Left colon (tissue), 2 donors: Measurements from ENCODE around the gene CFAP92. TPM values are rescaled to one million over a fixed set of nuclear protein-coding genes. Genes with fewer than 3 reads are reported as not detected.
"Not testable (repeated sequence)": the region's sequence is repeated elsewhere in the genome, so short reads cannot be mapped to it uniquely, and the experiment has no call there.

Source experiments
- ATAC-seq: fragments of 200-7000 bp; cut with Tn5 transposase; one replicate; pipeline ENCODE4 v1.9.1; 2020; ENCODE audit warnings: mild to moderate bottlenecking, moderate library complexity
- DNase-seq, 2 donors: peaks; one replicate each; pipeline ENCODE4 v3.0.0-alpha.2; 2020
- intact Hi-C, 2 donors: fragments of 100-400 bp; cut with DNase I in 1 of 2; cut with micrococcal nuclease in 1 of 2; formaldehyde crosslinking; loops; one replicate each; pipeline versions ENCODE4 v1.11.2 to v1.14.0; 2022; cut with DNase I, micrococcal nuclease
- total RNA-seq, 2 donors: library from RNA; stranded (reverse); fragmentation: NEBNext Ultra II Directional; extraction: Animal tissue kit (Norgen Biotek cat#: 25700); gene quantifications; one replicate each; pipeline ENCODE4 v1.2.1, GENCODE V29; 2021
- donor health status: DM: no; HTN: no; CAD: no.
- donor health status: DM: yes; HTN: yes; CAD: no.

Gene CFAP92
- total RNA-seq, 2 donors from 2014 or later: 2.1 to 2.9 TPM

GRCh38 chr3:128965280-128965679 lies 28.6 kb downstream of the CFAP92 start:
- DNase-seq: no peak
- peak; percentile 40 for ATAC-seq
- intact Hi-C loops: no loop called here

- DNase-seq (no peak), ATAC-seq (no peak)
- intact Hi-C loops: no loop called here
Measured at GRCh38 chr3:128956440-128956839, 37.4 kb downstream of the CFAP92 start.

- intact Hi-C loops: no loop called here
- DNase-seq (no peak), ATAC-seq (no peak)
Measured at GRCh38 chr3:128950223-128950938, 43.5 kb downstream of the CFAP92 start.

GRCh38 chr3:128949158-128949557 lies 44.7 kb downstream of the CFAP92 start:
- no peak for DNase-seq
- intact Hi-C loops: no loop called here
- ATAC-seq: no peak

- ATAC-seq: no peak
- intact Hi-C loops: no loop called here
- DNase-seq: no peak
Measured at GRCh38 chr3:128946411-128946810, 47.5 kb downstream of the CFAP92 start.

GRCh38 chr3:128945878-128946175 lies 48.0 kb downstream of the CFAP92 start:
- no peak for ATAC-seq
- DNase-seq: no peak
- intact Hi-C loops: no loop called here

GRCh38 chr3:128945041-128945877 lies 48.6 kb downstream of the CFAP92 start:
- no peak for ATAC-seq
- no peak for DNase-seq
- intact Hi-C loops: no loop called here

- ATAC-seq: peak; percentile 56
- intact Hi-C loops: no loop called here
- DNase-seq: no peak
Measured at GRCh38 chr3:128942161-128942952, 51.5 kb downstream of the CFAP92 start.

GRCh38 chr3:128940252-128940651 lies 53.6 kb downstream of the CFAP92 start:
- no peak for ATAC-seq
- intact Hi-C loops: no loop called here

GRCh38 chr3:128936341-128936740 lies 57.5 kb downstream of the CFAP92 start:
- intact Hi-C loops: no loop called here
- DNase-seq (no peak), ATAC-seq (no peak)

More at GRCh38 chr3:128940252-128940651, 53.6 kb downstream of the CFAP92 start:
- DNase-seq: no peak

- ATAC-seq: no peak
- DNase-seq: no peak
- intact Hi-C loops: no loop called here
Measured at GRCh38 chr3:128935922-128936321, 58.0 kb downstream of the CFAP92 start.

GRCh38 chr3:128933922-128934253 lies 60.0 kb downstream of the CFAP92 start:
- intact Hi-C loops: no loop called here
- DNase-seq (no peak), ATAC-seq (no peak)

- DNase-seq (no peak), ATAC-seq (no peak)
- intact Hi-C loops: no loop called here
Measured at GRCh38 chr3:128933213-128933921, 60.5 kb downstream of the CFAP92 start.

- DNase-seq (no peak), ATAC-seq (no peak)
- intact Hi-C loops: no loop called here
Measured at GRCh38 chr3:128932516-128933212, 61.2 kb downstream of the CFAP92 start.

- DNase-seq: no peak
- intact Hi-C loops: no loop called here
- ATAC-seq: no peak
Measured at GRCh38 chr3:128931046-128931445, 62.8 kb downstream of the CFAP92 start.

GRCh38 chr3:128929364-128929763 lies 64.5 kb downstream of the CFAP92 start:
- intact Hi-C loops: no loop called here
- ATAC-seq (no peak), DNase-seq (no peak)

- ATAC-seq, DNase-seq, intact Hi-C loops: not testable (repeated sequence)
Measured at GRCh38 chr3:128923986-128924385, 69.9 kb downstream of the CFAP92 start.

GRCh38 chr3:128923576-128923975 lies 70.3 kb downstream of the CFAP92 start:
- DNase-seq (no peak), ATAC-seq (no peak)
- intact Hi-C loops: no loop called here
